Activated T-cell treated with anti-CD3 and anti-CD28 coated beads, Interleukin-2, amount 50 U/mL, for 72 hours (primary cell): ENCODE results near the gene KCTD3. TPM values are rescaled to one million over a fixed set of nuclear protein-coding genes. Genes with fewer than 3 reads are reported as not detected.

Experiments used
- ATAC-seq, 2 donors: fragments of 150-1000 bp; cut with Tn5 transposase; replicated peaks in 1 of 2; 2 replicates each; pipeline ENCODE4 v1.10.0; 2021; ENCODE audit warnings: moderate library complexity in 2 of 2, mild to moderate bottlenecking in 1 of 2
- DNase-seq, 2 donors: peaks; one replicate each; pipeline ENCODE4 v3.0.0; 2021 to 2022; ENCODE audit warnings: mixed read lengths in 1 of 2
- H3K27ac Mint-ChIP-seq: one replicate; pipeline ENCODE4 v1.8.0; 2022; ENCODE audit warnings: mild to moderate bottlenecking, moderate library complexity, mixed read lengths
- H3K27me3 Mint-ChIP-seq: one replicate; pipeline ENCODE4 v1.8.0; 2022; ENCODE audit warnings: low read depth, mixed read lengths
- H3K36me3 Mint-ChIP-seq, 2 donors: one replicate each; pipeline ENCODE4 v1.8.0; 2022; ENCODE audit warnings: mixed read lengths in 2 of 2, mild to moderate bottlenecking in 1 of 2; ENCODE audit not compliant: insufficient read depth in 2 of 2
- H3K4me1 Mint-ChIP-seq: one replicate; pipeline ENCODE4 v1.8.0; 2022; ENCODE audit warnings: low read depth, mixed read lengths
- H3K4me3 Mint-ChIP-seq, 2 donors: one replicate each; pipeline ENCODE4 v1.8.0; 2022; ENCODE audit warnings: mild to moderate bottlenecking in 2 of 2, mixed read lengths in 2 of 2, moderate library complexity in 2 of 2
- H3K9me3 Mint-ChIP-seq, 2 donors: one replicate each; pipeline ENCODE4 v1.8.0; 2022; ENCODE audit warnings: mixed read lengths in 2 of 2
- total RNA-seq, 2 donors: library from RNA; stranded (reverse); gene quantifications; one replicate each; pipeline ENCODE4 v1.2.3, GENCODE V29; 2022

Gene KCTD3
- total RNA-seq, 2 donors from 2014 or later: 4.5 to 4.7 TPM

GRCh38 chr1:215542301-215542700 lies 24.8 kb upstream of the KCTD3 start:
- DNase-seq (no peak), ATAC-seq (no peak)
- no peaks in the 10 kb centered on the region for H3K9me3 Mint-ChIP-seq
- no peaks in the 10 kb centered on the region for H3K36me3 Mint-ChIP-seq
- H3K4me3 Mint-ChIP-seq: no peak overlapping the region
- no peaks in the 10 kb centered on the region for H3K4me1 Mint-ChIP-seq
- no peaks in the 10 kb centered on the region for H3K27me3 Mint-ChIP-seq
- H3K27ac Mint-ChIP-seq: no peak overlapping the region

GRCh38 chr1:215543191-215543606 lies 23.9 kb upstream of the KCTD3 start:
- H3K4me3 Mint-ChIP-seq: no peak overlapping the region
- ATAC-seq: peak in 1 of 2 donors; percentile 53

GRCh38 chr1:215543806-215544205 lies 23.3 kb upstream of the KCTD3 start:
- H3K27me3 Mint-ChIP-seq: no peaks in the 10 kb centered on the region
- H3K4me1 Mint-ChIP-seq: no peaks in the 10 kb centered on the region
- no peak overlapping the region for H3K27ac Mint-ChIP-seq
- no peaks in the 10 kb centered on the region for H3K9me3 Mint-ChIP-seq
- H3K4me3 Mint-ChIP-seq: no peak overlapping the region
- H3K36me3 Mint-ChIP-seq: no peaks in the 10 kb centered on the region
- ATAC-seq (no peak), DNase-seq (no peak)

More at GRCh38 chr1:215543191-215543606, 23.9 kb upstream of the KCTD3 start:
- Mint-ChIP-seq H3K27ac (no peak overlapping the region), H3K36me3 (no peaks in the 10 kb centered on the region), H3K9me3 (no peaks in the 10 kb centered on the region), H3K27me3 (no peaks in the 10 kb centered on the region), H3K4me1 (no peaks in the 10 kb centered on the region)
- DNase-seq: no peak

GRCh38 chr1:215544566-215544965 lies 22.5 kb upstream of the KCTD3 start:
- DNase-seq (no peak), ATAC-seq (no peak)
- Mint-ChIP-seq H3K4me1 (no peaks in the 10 kb centered on the region), H3K27me3 (no peaks in the 10 kb centered on the region), H3K27ac (no peak overlapping the region), H3K9me3 (no peaks in the 10 kb centered on the region), H3K36me3 (no peaks in the 10 kb centered on the region), H3K4me3 (no peak overlapping the region)

- Mint-ChIP-seq H3K4me1 (no peaks in the 10 kb centered on the region), H3K36me3 (no peaks in the 10 kb centered on the region), H3K9me3 (no peaks in the 10 kb centered on the region), H3K27ac (no peak overlapping the region), H3K27me3 (no peaks in the 10 kb centered on the region), H3K4me3 (no peak overlapping the region)
- DNase-seq: no peak
- no peak for ATAC-seq
These were observed 22.0 kb upstream of the KCTD3 start for GRCh38 chr1:215545096-215545495.

GRCh38 chr1:215547011-215547410 lies 20.1 kb upstream of the KCTD3 start:
- H3K4me1 Mint-ChIP-seq: no peaks in the 10 kb centered on the region
- no peaks in the 10 kb centered on the region for H3K9me3 Mint-ChIP-seq
- no peak overlapping the region for H3K27ac Mint-ChIP-seq
- no peaks in the 10 kb centered on the region for H3K27me3 Mint-ChIP-seq
- DNase-seq (no peak), ATAC-seq (no peak)
- no peak overlapping the region for H3K4me3 Mint-ChIP-seq
- no peaks in the 10 kb centered on the region for H3K36me3 Mint-ChIP-seq

GRCh38 chr1:215551806-215552205 lies 15.3 kb upstream of the KCTD3 start:
- Mint-ChIP-seq H3K4me3 (no peak overlapping the region), H3K27me3 (no peaks in the 10 kb centered on the region), H3K27ac (no peak overlapping the region), H3K36me3 (peaks cover 0 to 5% of the 10 kb centered on the region in 2 donors), H3K4me1 (no peaks in the 10 kb centered on the region), H3K9me3 (peaks cover 0 to 7% of the 10 kb centered on the region in 2 donors)
- DNase-seq (no peak), ATAC-seq (no peak)

- Mint-ChIP-seq H3K27ac (no peak overlapping the region), H3K9me3 (peaks cover 0 to 7% of the 10 kb centered on the region in 2 donors), H3K36me3 (peaks cover 0 to 5% of the 10 kb centered on the region in 2 donors), H3K4me3 (no peak overlapping the region), H3K27me3 (no peaks in the 10 kb centered on the region), H3K4me1 (no peaks in the 10 kb centered on the region)
- DNase-seq: no peak
- no peak for ATAC-seq
These were observed 12.2 kb upstream of the KCTD3 start for GRCh38 chr1:215554865-215555264.

- H3K36me3 Mint-ChIP-seq: peaks cover 0 to 5% of the 10 kb centered on the region in 2 donors
- DNase-seq (no peak), ATAC-seq (no peak)
- no peak overlapping the region for H3K4me3 Mint-ChIP-seq
- no peaks in the 10 kb centered on the region for H3K27me3 Mint-ChIP-seq
- H3K4me1 Mint-ChIP-seq: no peaks in the 10 kb centered on the region
- H3K27ac Mint-ChIP-seq: no peak overlapping the region
- peaks cover 0 to 7% of the 10 kb centered on the region in 2 donors for H3K9me3 Mint-ChIP-seq
These were observed 11.6 kb upstream of the KCTD3 start for GRCh38 chr1:215555531-215555930.

GRCh38 chr1:215556996-215557395 lies 10.1 kb upstream of the KCTD3 start:
- Mint-ChIP-seq H3K4me3 (no peak overlapping the region), H3K36me3 (peaks cover 0 to 5% of the 10 kb centered on the region in 2 donors), H3K27me3 (peaks cover 6% of the 10 kb centered on the region), H3K9me3 (peaks cover 0 to 9% of the 10 kb centered on the region in 2 donors), H3K27ac (no peak overlapping the region), H3K4me1 (no peaks in the 10 kb centered on the region)
- no peak for DNase-seq
- ATAC-seq: no peak

- Mint-ChIP-seq H3K4me3 (no peak overlapping the region), H3K36me3 (peaks cover 0 to 5% of the 10 kb centered on the region in 2 donors), H3K27ac (no peak overlapping the region), H3K27me3 (peaks cover 8% of the 10 kb centered on the region), H3K4me1 (no peaks in the 10 kb centered on the region), H3K9me3 (peaks cover 0 to 9% of the 10 kb centered on the region in 2 donors)
- DNase-seq: no peak
- no peak for ATAC-seq
These were observed 9.6 kb upstream of the KCTD3 start for GRCh38 chr1:215557504-215557903.

- Mint-ChIP-seq H3K36me3 (peaks cover 0 to 5% of the 10 kb centered on the region in 2 donors), H3K4me1 (no peaks in the 10 kb centered on the region), H3K27ac (no peak overlapping the region)
These were observed 9.0 kb upstream of the KCTD3 start for GRCh38 chr1:215557992-215558626.

GRCh38 chr1:215567491-215568298 lies 591 bp downstream of the KCTD3 start:
- Mint-ChIP-seq H3K27me3 (no peaks in the 10 kb centered on the region), H3K9me3 (no peaks in the 10 kb centered on the region), H3K27ac (peak overlapping the region; percentile 24), H3K4me1 (peaks cover 26% of the 10 kb centered on the region), H3K36me3 (peaks cover 1 to 3% of the 10 kb centered on the region in 2 donors), H3K4me3 (peak overlapping the region; percentile 94)
- ATAC-seq: peak; percentile 76 to 77
- peak; percentile 38 to 65 for DNase-seq

More at GRCh38 chr1:215557992-215558626, 9.0 kb upstream of the KCTD3 start:
- peaks cover 8% of the 10 kb centered on the region for H3K27me3 Mint-ChIP-seq
- DNase-seq: no peak
- peaks cover 0 to 9% of the 10 kb centered on the region in 2 donors for H3K9me3 Mint-ChIP-seq
- H3K4me3 Mint-ChIP-seq: no peak overlapping the region
- no peak for ATAC-seq
